Ishikawa (cell line): ENCODE measurements around the gene SLC39A10.

ENCODE experiments used
- CEBPB ChIP-seq: IDR thresholded peaks from 2 replicates; pipeline ENCODE4 v1.6.1; 2012
- CREB1 ChIP-seq: IDR thresholded peaks from 2 replicates; pipeline ENCODE4 v1.6.1; 2012; ENCODE audit warnings: low read depth
- EGR1 ChIP-seq: IDR thresholded peaks from 2 replicates; pipeline ENCODE4 v1.6.1; 2012
- EP300 ChIP-seq: IDR thresholded peaks from 2 replicates; pipeline ENCODE4 v1.6.1; 2012; ENCODE audit warnings: borderline replicate concordance
- TCF12 ChIP-seq: IDR thresholded peaks from 2 replicates; pipeline ENCODE4 v1.6.1; 2012; ENCODE audit warnings: low read depth
- TEAD4 ChIP-seq: IDR thresholded peaks from 2 replicates; pipeline ENCODE4 v1.6.1; 2012
- TF ChIP-seq, protein P1 (sequence below): IDR thresholded peaks from 2 replicates; pipeline ENCODE4 v1.6.1; 2012
- TF ChIP-seq, protein P2 (sequence below): IDR thresholded peaks from 2 replicates; pipeline ENCODE4 v1.6.1; 2012; ENCODE audit warnings: low read depth, mild to moderate bottlenecking

GRCh38 chr2:195709901-195710806, 53.1 kb downstream of the SLC39A10 start:
- TF ChIP-seq TCF12: no peak
- TF ChIP-seq, protein P1, sequence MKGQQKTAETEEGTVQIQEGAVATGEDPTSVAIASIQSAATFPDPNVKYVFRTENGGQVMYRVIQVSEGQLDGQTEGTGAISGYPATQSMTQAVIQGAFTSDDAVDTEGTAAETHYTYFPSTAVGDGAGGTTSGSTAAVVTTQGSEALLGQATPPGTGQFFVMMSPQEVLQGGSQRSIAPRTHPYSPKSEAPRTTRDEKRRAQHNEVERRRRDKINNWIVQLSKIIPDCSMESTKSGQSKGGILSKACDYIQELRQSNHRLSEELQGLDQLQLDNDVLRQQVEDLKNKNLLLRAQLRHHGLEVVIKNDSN: no peak
- TF ChIP-seq CREB1: no peak
- no peak for TF ChIP-seq EGR1
- TF ChIP-seq EP300: no peak
- TF ChIP-seq, protein P2, sequence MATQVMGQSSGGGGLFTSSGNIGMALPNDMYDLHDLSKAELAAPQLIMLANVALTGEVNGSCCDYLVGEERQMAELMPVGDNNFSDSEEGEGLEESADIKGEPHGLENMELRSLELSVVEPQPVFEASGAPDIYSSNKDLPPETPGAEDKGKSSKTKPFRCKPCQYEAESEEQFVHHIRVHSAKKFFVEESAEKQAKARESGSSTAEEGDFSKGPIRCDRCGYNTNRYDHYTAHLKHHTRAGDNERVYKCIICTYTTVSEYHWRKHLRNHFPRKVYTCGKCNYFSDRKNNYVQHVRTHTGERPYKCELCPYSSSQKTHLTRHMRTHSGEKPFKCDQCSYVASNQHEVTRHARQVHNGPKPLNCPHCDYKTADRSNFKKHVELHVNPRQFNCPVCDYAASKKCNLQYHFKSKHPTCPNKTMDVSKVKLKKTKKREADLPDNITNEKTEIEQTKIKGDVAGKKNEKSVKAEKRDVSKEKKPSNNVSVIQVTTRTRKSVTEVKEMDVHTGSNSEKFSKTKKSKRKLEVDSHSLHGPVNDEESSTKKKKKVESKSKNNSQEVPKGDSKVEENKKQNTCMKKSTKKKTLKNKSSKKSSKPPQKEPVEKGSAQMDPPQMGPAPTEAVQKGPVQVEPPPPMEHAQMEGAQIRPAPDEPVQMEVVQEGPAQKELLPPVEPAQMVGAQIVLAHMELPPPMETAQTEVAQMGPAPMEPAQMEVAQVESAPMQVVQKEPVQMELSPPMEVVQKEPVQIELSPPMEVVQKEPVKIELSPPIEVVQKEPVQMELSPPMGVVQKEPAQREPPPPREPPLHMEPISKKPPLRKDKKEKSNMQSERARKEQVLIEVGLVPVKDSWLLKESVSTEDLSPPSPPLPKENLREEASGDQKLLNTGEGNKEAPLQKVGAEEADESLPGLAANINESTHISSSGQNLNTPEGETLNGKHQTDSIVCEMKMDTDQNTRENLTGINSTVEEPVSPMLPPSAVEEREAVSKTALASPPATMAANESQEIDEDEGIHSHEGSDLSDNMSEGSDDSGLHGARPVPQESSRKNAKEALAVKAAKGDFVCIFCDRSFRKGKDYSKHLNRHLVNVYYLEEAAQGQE: no peak
- TF ChIP-seq CEBPB: no peak
- TF ChIP-seq TEAD4: no peak
